HepG2 (cell line): Measurements from ENCODE around the gene NF2. TPM values are rescaled to one million over a fixed set of nuclear protein-coding genes. Genes with fewer than 3 reads are reported as not detected.

Source experiments
- FOXA3 ChIP-seq: IDR thresholded peaks from 2 replicates; pipeline ENCODE4 v1.6.1; 2016; ENCODE audit warnings: missing genetic modification reagents, missing compliant biosample characterization
- MAFG ChIP-seq: sonication (generic); formaldehyde crosslinking; IDR thresholded peaks from 2 replicates; pipeline ENCODE4 v1.5.1; 2020; ENCODE audit warnings: mild to moderate bottlenecking, missing genetic modification reagents
- NAIF1 ChIP-seq: sonication (generic); formaldehyde crosslinking; IDR thresholded peaks from 2 replicates; pipeline ENCODE4 v1.5.0; 2020; ENCODE audit warnings: mild to moderate bottlenecking, missing genetic modification reagents, borderline replicate concordance
- NR2F6 ChIP-seq, 2 experiments: IDR thresholded peaks; 2 replicates each; pipeline ENCODE4 v1.6.1; 2016; ENCODE audit warnings: antibody characterized with exemption in 1 of 2, mild to moderate bottlenecking in 1 of 2
- POLR2AphosphoS5 ChIP-seq: IDR thresholded peaks from 2 replicates; pipeline ENCODE4 v1.6.1; 2012; ENCODE audit warnings: low read depth, low read length
- RARA ChIP-seq: IDR thresholded peaks from 2 replicates; pipeline ENCODE4 v1.6.1; 2016; ENCODE audit warnings: missing genetic modification reagents, missing compliant biosample characterization
- RFX5 ChIP-seq: IDR thresholded peaks from 2 replicates; pipeline ENCODE4 v1.6.1; 2011; ENCODE audit warnings: low read depth, low read length, improper control_type of control experiment
- SAP130 ChIP-seq: IDR thresholded peaks from 2 replicates; pipeline ENCODE4 v1.6.1; 2016; ENCODE audit warnings: low read depth
- SMC3 ChIP-seq: IDR thresholded peaks from 2 replicates; pipeline ENCODE4 v1.6.1; 2011; ENCODE audit warnings: low read length, improper control_type of control experiment
- THRA ChIP-seq: sonication (generic); formaldehyde crosslinking; IDR thresholded peaks from 2 replicates; pipeline ENCODE4 v1.4.0; 2020; ENCODE audit warnings: missing genetic modification reagents, borderline replicate concordance
- U2AF1 ChIP-seq: fragments of 200-400 bp; formaldehyde crosslinking; optimal IDR thresholded peaks from 2 replicates; pipeline ENCODE3; 2017; ENCODE audit warnings: mild to moderate bottlenecking, low read depth, low read length
- ZGPAT ChIP-seq: IDR thresholded peaks from 2 replicates; pipeline ENCODE4 v1.6.1; 2016; ENCODE audit warnings: mild to moderate bottlenecking
- ZNF263 ChIP-seq: sonication (generic); formaldehyde crosslinking; IDR thresholded peaks from 2 replicates; pipeline ENCODE4 v1.4.0; 2020; ENCODE audit warnings: missing genetic modification reagents
- ZNF282 ChIP-seq: fragments of 450-650 bp; IDR thresholded peaks from 2 replicates; pipeline ENCODE4 v1.6.1; 2018; ENCODE audit not compliant: partially characterized antibody
- ZNF318 ChIP-seq: sonication (generic); formaldehyde crosslinking; IDR thresholded peaks from 2 replicates; pipeline ENCODE4 v1.4.0; 2020; ENCODE audit warnings: mild to moderate bottlenecking, missing genetic modification reagents
- ZNF431 ChIP-seq: sonication (generic); formaldehyde crosslinking; IDR thresholded peaks from 2 replicates; pipeline ENCODE4 v1.9.0; 2022; ENCODE audit warnings: missing genetic modification reagents, low read depth, mild to moderate bottlenecking, borderline replicate concordance
- ZNF607 ChIP-seq: sonication (generic); formaldehyde crosslinking; IDR thresholded peaks from 2 replicates; pipeline ENCODE4 v1.5.1; 2020; ENCODE audit warnings: missing genetic modification reagents, mild to moderate bottlenecking, borderline replicate concordance
- ZNF629 ChIP-seq: sonication (generic); formaldehyde crosslinking; conservative IDR thresholded peaks from 2 replicates; pipeline ENCODE4 v1.5.0; 2020; ENCODE audit warnings: missing genetic modification reagents
- ZNF749 ChIP-seq: sonication (generic); formaldehyde crosslinking; IDR thresholded peaks from 2 replicates; pipeline ENCODE4 v1.8.0; 2022; ENCODE audit warnings: mild to moderate bottlenecking, missing genetic modification reagents, moderate library complexity, borderline replicate concordance
- ZNF792 ChIP-seq: IDR thresholded peaks from 2 replicates; pipeline ENCODE4 v1.6.1; 2016
- polyA plus RNA-seq, 8 experiments: library from polyadenylated mRNA; depleted of rRNA in 3 of 8; stranded (reverse) in 7 of 8; unstranded in 1 of 8; fragments of >200 nt; fragmentation: Illumina TruSeq in 4 of 8; extraction: Trizol in 4 of 8; gene quantifications; 2 replicates each; pipeline versions ENCODE4 v1.2.1 to v1.2.3, GENCODE V29; 2011 to 2016; ENCODE audit warnings: low read depth in 4 of 8, missing spikeins in 1 of 8, mixed read lengths in 1 of 8; ENCODE audit not compliant: insufficient read depth in 1 of 8
- total RNA-seq, 5 experiments: library from RNA; depleted of rRNA; stranded (reverse); fragments of >200 nt; fragmentation: Illumina TruSeq; extraction: Trizol; gene quantifications; 2 replicates each; pipeline ENCODE4 v1.2.3, GENCODE V29; 2016; ENCODE audit warnings: low read depth in 1 of 5

The NF2 gene
- total and polyA plus RNA-seq, 2 of the 13 experiments (the other 11 are each of a cell fraction or from before 2014, with no cell fraction given): 9.3 to 33.3 TPM

- TF ChIP-seq ZNF431 (no peak), ZNF629 (CRISPR knock-in tag) (no peak), NAIF1 (CRISPR knock-in tag) (no peak), ZNF792 (CRISPR knock-in tag) (0 out of 2 replicates have a peak, but pooled peaks have one; percentile 25), POLR2AphosphoS5 (no peak), ZNF749 (no peak), MAFG (no peak), THRA (CRISPR knock-in tag) (peak; percentile 12; the same call in 1 of the 2 replicates), SAP130 (CRISPR knock-in tag) (peak; percentile 54; the same call in 1 of the 2 replicates), SMC3 (no peak; the same call in 1 of the 2 replicates), ZNF263 (CRISPR knock-in tag) (no peak), RARA (CRISPR knock-in tag) (peak; percentile 84), U2AF1 (peak; percentile 45), ZNF318 (CRISPR knock-in tag) (no peak), NR2F6 (IDR thresholded peaks at IDR 0.05) (peak; percentile 31; the same call in 1 of the 2 replicates), NR2F6 (CRISPR knock-in tag; IDR thresholded peaks at IDR 0.05) (0 out of 2 replicates have a peak, but pooled peaks have one; percentile 35), ZGPAT (CRISPR knock-in tag) (no peak), ZNF282 (no peak), RFX5 (no peak), ZNF607 (CRISPR knock-in tag) (no peak), FOXA3 (CRISPR knock-in tag) (peak; percentile 82)
Measured at GRCh38 chr22:29704528-29705285, 101.3 kb downstream of the NF2 start (continued).
